ENCODE results near the gene SHANK3. TPM values are rescaled to one million over a fixed set of nuclear protein-coding genes. Genes with fewer than 3 reads are reported as not detected.

Gene SHANK3
- polyA plus RNA-seq, 1 donor (not counting 4 experiments of a cell fraction or from before 2014, with no cell fraction given) = 1.00 TPM

DNA sequence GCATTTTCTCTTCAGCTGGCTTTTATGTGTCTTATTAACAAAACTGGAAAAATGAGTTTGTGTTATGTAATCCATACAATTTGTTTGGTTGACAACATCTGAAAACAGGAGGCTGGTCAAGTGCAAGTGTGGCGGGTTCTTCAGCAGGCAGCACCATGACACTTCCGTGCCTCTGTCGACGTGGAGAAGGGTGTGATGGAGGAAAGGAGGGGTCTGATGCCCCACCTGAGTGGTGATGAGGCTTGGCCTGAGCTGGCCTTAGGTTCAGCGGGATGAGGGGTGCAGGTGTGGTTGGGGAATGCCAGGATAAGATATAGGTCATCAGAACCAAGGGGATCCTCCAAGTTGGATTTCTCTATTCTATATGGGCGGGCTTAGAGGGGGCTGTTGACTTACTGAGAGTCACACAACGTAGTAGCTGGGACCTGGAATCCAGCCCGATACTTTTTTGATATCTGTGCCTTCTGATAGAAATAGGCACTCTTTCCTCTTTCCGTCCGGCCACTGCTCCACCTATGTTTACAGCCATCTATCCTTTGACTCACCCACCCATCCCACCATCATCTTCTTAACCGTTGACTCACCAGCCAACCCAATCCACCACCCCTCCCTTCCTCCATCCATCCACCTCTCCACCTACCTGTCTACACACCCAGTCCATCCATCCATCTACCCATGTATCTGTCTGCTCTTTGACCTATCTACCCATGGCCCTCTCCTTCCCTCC lies 29.0 kb downstream of the SHANK3 start:
- no peaks in the 10 kb centered on the region for H4K20me1 ChIP-seq (ENCODE audit: control insufficient read depth, extremely low read depth, insufficient read depth, low read length)
- no peak overlapping the region for H3K4me2 ChIP-seq (ENCODE audit: control insufficient read depth, extremely low read depth, insufficient read depth, low read depth, low read length)
- peaks cover 0 to 6% of the 10 kb centered on the region in 2 experiments for H3K36me3 ChIP-seq (ENCODE audit: control insufficient read depth in 2 of 2, extremely low read depth in 1 of 2, insufficient read depth in 2 of 2, low read length in 2 of 2)
- H3K9me3 ChIP-seq (ENCODE audit: control insufficient read depth, low read depth, low read length) = no peaks in the 10 kb centered on the region
- dilution Hi-C loops (cut with MboI; ENCODE audit: extremely low pct_ligation_motif_present, low sequenced_read_pairs) = no loop called here
- TF ChIP-seq EZH2 (IDR thresholded peaks at IDR 0.05; ENCODE audit: low read length) = no peak
- TF ChIP-seq, protein P1, sequence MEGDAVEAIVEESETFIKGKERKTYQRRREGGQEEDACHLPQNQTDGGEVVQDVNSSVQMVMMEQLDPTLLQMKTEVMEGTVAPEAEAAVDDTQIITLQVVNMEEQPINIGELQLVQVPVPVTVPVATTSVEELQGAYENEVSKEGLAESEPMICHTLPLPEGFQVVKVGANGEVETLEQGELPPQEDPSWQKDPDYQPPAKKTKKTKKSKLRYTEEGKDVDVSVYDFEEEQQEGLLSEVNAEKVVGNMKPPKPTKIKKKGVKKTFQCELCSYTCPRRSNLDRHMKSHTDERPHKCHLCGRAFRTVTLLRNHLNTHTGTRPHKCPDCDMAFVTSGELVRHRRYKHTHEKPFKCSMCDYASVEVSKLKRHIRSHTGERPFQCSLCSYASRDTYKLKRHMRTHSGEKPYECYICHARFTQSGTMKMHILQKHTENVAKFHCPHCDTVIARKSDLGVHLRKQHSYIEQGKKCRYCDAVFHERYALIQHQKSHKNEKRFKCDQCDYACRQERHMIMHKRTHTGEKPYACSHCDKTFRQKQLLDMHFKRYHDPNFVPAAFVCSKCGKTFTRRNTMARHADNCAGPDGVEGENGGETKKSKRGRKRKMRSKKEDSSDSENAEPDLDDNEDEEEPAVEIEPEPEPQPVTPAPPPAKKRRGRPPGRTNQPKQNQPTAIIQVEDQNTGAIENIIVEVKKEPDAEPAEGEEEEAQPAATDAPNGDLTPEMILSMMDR (optimal IDR thresholded peaks at IDR 0.05 in 1 of 3, IDR thresholded peaks at IDR 0.05 in 1 of 3, conservative IDR thresholded peaks at IDR 0.05 in 1 of 3; ENCODE audit: extremely low read depth in 1 of 3, insufficient read depth in 2 of 3, low read length in 3 of 3) = no peak
- H3K4me3 ChIP-seq (ENCODE audit: control insufficient read depth in 2 of 3, extremely low read depth in 1 of 3, insufficient read depth in 2 of 3, low read depth in 1 of 3, low read length in 3 of 3) = no peak overlapping the region
- no peaks in the 10 kb centered on the region for H3K9me1 ChIP-seq (ENCODE audit: control insufficient read depth, extremely low read depth, insufficient read depth, low read length)
- DNase-seq (ENCODE audit: low read depth, low spot score) (no peak), FAIRE-seq (no peak)
- H3K79me2 ChIP-seq (ENCODE audit: control insufficient read depth, insufficient read depth, low read length) = no peaks in the 10 kb centered on the region
- H3K4me1 ChIP-seq (ENCODE audit: control insufficient read depth, extremely low read depth, insufficient read depth, low read length) = peaks cover 5% of the 10 kb centered on the region
- H3K27ac ChIP-seq (ENCODE audit: control insufficient read depth, insufficient read depth, low read length) = no peak overlapping the region
- no peaks in the 10 kb centered on the region for H3K27me3 ChIP-seq (ENCODE audit: control insufficient read depth, extremely low read depth, insufficient read depth, low read length)
- no peak overlapping the region for H3K9ac ChIP-seq (ENCODE audit: control insufficient read depth, extremely low read depth, insufficient read depth, low read length)
- no peak overlapping the region for H2AFZ ChIP-seq (ENCODE audit: control insufficient read depth, low read length)

DNA sequence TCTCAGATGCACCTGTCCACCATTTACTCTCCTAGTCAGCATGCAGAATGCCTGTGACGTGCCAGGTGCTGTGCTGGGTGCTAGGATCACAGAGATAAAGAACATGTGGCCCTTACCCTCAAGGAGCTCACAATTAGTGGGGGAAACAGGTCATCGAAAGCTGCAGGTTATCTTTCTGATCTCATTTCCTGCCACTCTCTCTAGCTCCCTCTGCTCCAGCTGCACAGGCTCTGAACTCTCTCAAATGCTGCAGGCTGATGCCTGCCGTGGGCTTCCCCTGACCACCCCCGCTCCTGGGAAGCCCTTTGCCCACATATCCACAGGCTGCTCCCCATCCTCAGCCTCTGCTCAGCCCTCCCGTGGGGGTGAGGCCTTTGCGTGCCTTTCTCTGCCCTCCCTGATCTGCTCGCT lies 29.6 kb downstream of the SHANK3 start:
- Histone ChIP-seq H3K9ac (ENCODE audit: control insufficient read depth, extremely low read depth, insufficient read depth, low read length) (no peak overlapping the region), H3K36me3 (ENCODE audit: control insufficient read depth in 2 of 2, extremely low read depth in 1 of 2, insufficient read depth in 2 of 2, low read length in 2 of 2) (peaks cover 0 to 6% of the 10 kb centered on the region in 2 experiments), H3K4me3 (ENCODE audit: control insufficient read depth in 2 of 3, extremely low read depth in 1 of 3, insufficient read depth in 2 of 3, low read depth in 1 of 3, low read length in 3 of 3) (no peak overlapping the region), H3K27me3 (ENCODE audit: control insufficient read depth, extremely low read depth, insufficient read depth, low read length) (no peaks in the 10 kb centered on the region), H3K9me1 (ENCODE audit: control insufficient read depth, extremely low read depth, insufficient read depth, low read length) (no peaks in the 10 kb centered on the region), H4K20me1 (ENCODE audit: control insufficient read depth, extremely low read depth, insufficient read depth, low read length) (no peaks in the 10 kb centered on the region), H3K4me1 (ENCODE audit: control insufficient read depth, extremely low read depth, insufficient read depth, low read length) (no peaks in the 10 kb centered on the region), H3K9me3 (ENCODE audit: control insufficient read depth, low read depth, low read length) (no peaks in the 10 kb centered on the region), H2AFZ (ENCODE audit: control insufficient read depth, low read length) (no peak overlapping the region), H3K27ac (ENCODE audit: control insufficient read depth, insufficient read depth, low read length) (no peak overlapping the region), H3K79me2 (ENCODE audit: control insufficient read depth, insufficient read depth, low read length) (no peaks in the 10 kb centered on the region), H3K4me2 (ENCODE audit: control insufficient read depth, extremely low read depth, insufficient read depth, low read depth, low read length) (no peak overlapping the region)
- DNase-seq (ENCODE audit: low read depth, low spot score) (no peak), FAIRE-seq (no peak)
- dilution Hi-C loops (cut with MboI; ENCODE audit: extremely low pct_ligation_motif_present, low sequenced_read_pairs) = no loop called here
- TF ChIP-seq, protein P1 (optimal IDR thresholded peaks at IDR 0.05 in 1 of 3, IDR thresholded peaks at IDR 0.05 in 1 of 3, conservative IDR thresholded peaks at IDR 0.05 in 1 of 3; ENCODE audit: extremely low read depth in 1 of 3, insufficient read depth in 2 of 3, low read length in 3 of 3) = no peak
- no peak for TF ChIP-seq EZH2 (IDR thresholded peaks at IDR 0.05; ENCODE audit: low read length)
